Uterus (tissue), 2 donors: ENCODE results near the gene CNPY1.

Experiments
- CTCF ChIP-seq, 4 experiments: fragments of 200-600 bp in 2 of 4; fragments of 450-650 bp in 2 of 4; sonication (generic) in 2 of 4; IDR thresholded peaks; one replicate each; pipeline ENCODE4 v1.5.1; 2016 to 2019; ENCODE audit warnings: antibody characterized with exemption in 4 of 4, mild to moderate bottlenecking in 2 of 4, moderate library complexity in 1 of 4
- POLR2A ChIP-seq, 2 donors: fragments of 450-650 bp; IDR thresholded peaks; one replicate each; pipeline ENCODE4 v1.6.1; 2016; ENCODE audit warnings: antibody characterized with exemption in 2 of 2, mild to moderate bottlenecking in 1 of 2, moderate library complexity in 1 of 2

- TF ChIP-seq CTCF (IDR thresholded peaks at IDR 0.05), result no peak
- TF ChIP-seq POLR2A (IDR thresholded peaks at IDR 0.05), result no peak
Observed at GRCh38 chr7:155456738-155457543, 89.4 kb downstream of the CNPY1 start.
